ENCODE data around the gene CEP104. TPM values are rescaled to one million over a fixed set of nuclear protein-coding genes. Genes with fewer than 3 reads are reported as not detected.
A peak's percentile ranks its signal among the peaks of the same experiment; 100 is the strongest.

The CEP104 gene
- total RNA-seq, result 27.5 TPM

DNA sequence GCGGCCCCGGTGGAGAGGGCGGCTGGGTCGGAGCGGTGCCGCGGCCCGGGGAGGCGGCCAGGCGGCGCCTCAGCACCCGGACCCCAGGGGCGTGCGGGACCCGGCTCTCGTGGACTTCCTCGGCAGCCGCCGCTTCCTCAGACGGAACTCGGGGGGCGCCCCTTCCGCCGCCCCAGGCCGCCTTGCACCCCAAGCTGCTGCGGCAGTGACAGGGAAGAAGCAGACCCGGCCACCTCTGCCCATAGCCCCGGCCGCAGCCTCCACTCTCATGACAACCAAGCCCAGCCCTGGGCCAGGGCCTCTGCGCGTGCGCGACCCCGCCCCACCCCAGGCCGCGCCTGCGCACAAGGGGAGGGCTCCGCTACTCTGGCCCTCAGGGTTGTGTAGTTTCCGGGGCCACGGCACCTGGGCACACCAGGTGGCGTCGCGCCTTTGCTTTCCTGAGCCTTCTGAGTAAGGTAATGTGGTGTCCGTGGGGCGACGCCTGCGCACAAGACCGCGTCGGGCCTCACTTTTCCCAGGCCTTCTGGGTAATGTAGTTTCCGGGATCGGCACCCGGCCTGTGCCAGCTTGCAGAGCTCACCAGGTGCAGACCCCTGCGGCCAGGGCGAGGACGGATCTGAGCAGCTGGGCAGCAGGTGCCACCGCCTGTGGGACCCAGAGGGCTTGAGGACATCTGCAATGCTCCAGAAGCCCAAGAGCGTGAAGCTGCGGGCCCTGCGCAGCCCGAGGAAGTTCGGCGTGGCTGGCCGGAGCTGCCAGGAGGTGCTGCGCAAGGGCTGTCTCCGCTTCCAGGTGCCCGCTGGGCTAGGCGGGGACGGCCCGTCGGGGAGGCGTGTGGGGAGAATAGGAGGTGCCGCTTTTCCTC, at the start of gene CEP104, which contains the start of gene DFFB:
CEP104 (minus strand) TSS at position 289 of the 868 bp plus-strand sequence. CDS start 4,804 bp downstream, outside the sequence.
DFFB (plus strand) TSS at position 554 of the 868 bp plus-strand sequence; CDS start at position 682, 128 bp downstream.
- peak; percentile 94 for ATAC-seq

DNA sequence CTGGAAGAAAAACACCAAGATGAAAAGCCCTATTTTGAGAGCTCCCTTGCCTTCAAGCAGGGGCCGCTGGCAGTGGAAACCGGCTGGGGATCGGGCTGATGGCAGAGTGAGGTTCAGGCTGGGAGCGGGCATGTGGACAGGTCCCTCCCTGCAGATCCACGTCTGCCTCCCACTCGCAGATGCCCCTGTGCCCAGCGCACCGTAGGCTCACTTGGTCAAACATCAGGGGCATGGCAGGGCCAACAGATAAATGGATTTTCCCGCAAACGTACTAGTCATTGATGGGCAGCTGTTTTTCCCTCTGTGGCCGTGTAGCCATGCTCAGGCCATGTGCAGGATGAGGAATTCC, 49.6 kb upstream of the CEP104 start:
- no peak for ATAC-seq
- DNase-seq (ENCODE audit: low spot score), result no peak

More for the DNA sequence above, at the start of gene CEP104, which contains the start of gene DFFB:
- DNase-seq (ENCODE audit: low spot score), result peak; percentile 99

- ATAC-seq (no peak), DNase-seq (ENCODE audit: low spot score) (no peak)
Measured at GRCh38 chr1:3905953-3906671, 49.1 kb upstream of the CEP104 start.

- no peak for ATAC-seq
- no peak for DNase-seq (ENCODE audit: low spot score)
Measured at GRCh38 chr1:3905266-3905952, 48.4 kb upstream of the CEP104 start.

- ATAC-seq (no peak), DNase-seq (ENCODE audit: low spot score) (no peak)
Measured at GRCh38 chr1:3904843-3905185, 47.8 kb upstream of the CEP104 start.

DNA sequence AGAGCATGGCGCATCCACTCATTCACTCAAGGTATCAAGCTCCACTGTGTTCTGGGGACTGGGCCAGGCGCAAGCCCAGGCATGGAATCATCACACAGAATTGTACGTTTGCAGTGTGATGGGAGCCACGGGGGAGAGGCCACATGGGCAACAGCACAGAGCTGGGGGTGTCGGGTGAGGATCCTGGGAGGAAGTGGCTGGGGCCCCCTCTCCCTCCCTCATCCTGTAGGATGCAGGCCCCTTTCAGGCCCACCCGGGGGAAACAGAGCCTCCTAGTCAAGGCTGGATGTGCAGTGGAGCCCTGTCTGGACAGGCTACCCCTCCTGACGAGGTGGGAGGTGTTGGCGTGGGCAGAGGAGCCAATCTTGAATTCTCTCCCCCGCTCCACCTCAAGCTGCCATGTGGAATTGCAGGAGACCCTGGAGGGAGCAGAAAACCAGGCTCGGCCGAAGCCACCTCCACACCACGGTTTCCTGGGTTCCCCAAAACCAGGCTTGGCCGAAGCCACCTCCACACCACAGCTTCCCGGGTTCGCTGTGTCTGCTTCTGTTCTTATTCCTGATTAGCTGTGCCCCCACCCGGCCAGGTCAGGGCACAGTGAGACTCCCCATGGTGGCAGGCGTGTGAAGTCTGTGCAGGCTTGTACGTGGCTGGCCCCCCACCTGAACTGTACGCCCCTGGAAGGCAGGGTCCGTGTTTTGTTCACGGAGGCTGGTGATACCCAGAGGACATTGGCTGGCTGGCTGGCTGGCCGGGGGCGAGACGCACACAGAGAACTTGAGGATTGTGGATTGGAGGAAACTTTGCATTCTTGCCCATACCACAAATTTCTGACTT, 47.2 kb upstream of the CEP104 start:
- DNase-seq (ENCODE audit: low spot score), result no peak
- no peak for ATAC-seq

GRCh38 chr1:3903141-3904005, 46.4 kb upstream of the CEP104 start:
- peak; percentile 6 for ATAC-seq
- DNase-seq (ENCODE audit: low spot score), result peak; percentile 88

DNA sequence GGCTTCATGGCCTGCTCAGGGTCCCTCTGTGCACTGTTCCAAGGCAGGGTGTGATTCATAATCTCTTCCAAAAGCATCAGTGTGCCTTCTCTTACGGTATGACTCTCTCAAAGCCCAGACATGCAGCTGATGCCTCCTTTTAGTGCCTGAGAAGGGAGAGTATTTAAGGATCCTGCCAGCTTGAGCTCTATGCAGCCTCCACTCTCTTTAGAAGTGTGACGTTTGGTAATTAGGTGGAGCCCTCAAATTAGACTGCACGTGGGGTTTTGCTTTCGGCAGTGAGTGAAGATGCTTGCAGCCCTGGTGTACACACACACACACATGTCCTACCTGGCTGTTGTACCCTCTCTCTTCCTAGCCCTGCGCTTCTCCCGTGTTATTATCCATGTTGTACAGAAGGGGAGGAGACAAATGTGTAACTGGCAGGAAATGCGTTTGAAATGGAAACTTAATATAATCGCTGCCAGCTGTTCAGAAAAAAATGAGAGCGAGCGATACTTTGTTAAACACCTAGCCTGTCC, 45.6 kb upstream of the CEP104 start:
- DNase-seq (ENCODE audit: low spot score) (no peak), ATAC-seq (no peak)

GRCh38 chr1:3902111-3902511, 45.1 kb upstream of the CEP104 start:
- DNase-seq (ENCODE audit: low spot score), result no peak

GRCh38 chr1:3900969-3901529, 44.0 kb upstream of the CEP104 start:
- ATAC-seq (peak; percentile 81), DNase-seq (ENCODE audit: low spot score) (peak; percentile 99)

More at GRCh38 chr1:3902111-3902511, 45.1 kb upstream of the CEP104 start:
- ATAC-seq, result no peak

GRCh38 chr1:3900150-3900968, 43.3 kb upstream of the CEP104 start, which contains the start of gene C1orf174:
Gene C1orf174, minus strand, starts transcription at chr1:3900272. Its CDS starts 86 bp downstream, at chr1:3900186.
- DNase-seq (ENCODE audit: low spot score), result peak; percentile 93
- ATAC-seq, result peak; percentile 83

- DNase-seq (ENCODE audit: low spot score), result no peak
- no peak for ATAC-seq
Measured at GRCh38 chr1:3899754-3900149, 42.7 kb upstream of the CEP104 start.

- ATAC-seq, result no peak
- DNase-seq (ENCODE audit: low spot score), result no peak
Measured at GRCh38 chr1:3898994-3899753, 42.2 kb upstream of the CEP104 start.

- ATAC-seq (no peak), DNase-seq (ENCODE audit: low spot score) (no peak)
Measured at GRCh38 chr1:3898475-3898735, 41.4 kb upstream of the CEP104 start.

GRCh38 chr1:3896396-3897000, 39.5 kb upstream of the CEP104 start:
- ATAC-seq (no peak), DNase-seq (ENCODE audit: low spot score) (no peak)

GRCh38 chr1:3895951-3896325, 38.9 kb upstream of the CEP104 start:
- ATAC-seq (no peak), DNase-seq (ENCODE audit: low spot score) (no peak)

DNA sequence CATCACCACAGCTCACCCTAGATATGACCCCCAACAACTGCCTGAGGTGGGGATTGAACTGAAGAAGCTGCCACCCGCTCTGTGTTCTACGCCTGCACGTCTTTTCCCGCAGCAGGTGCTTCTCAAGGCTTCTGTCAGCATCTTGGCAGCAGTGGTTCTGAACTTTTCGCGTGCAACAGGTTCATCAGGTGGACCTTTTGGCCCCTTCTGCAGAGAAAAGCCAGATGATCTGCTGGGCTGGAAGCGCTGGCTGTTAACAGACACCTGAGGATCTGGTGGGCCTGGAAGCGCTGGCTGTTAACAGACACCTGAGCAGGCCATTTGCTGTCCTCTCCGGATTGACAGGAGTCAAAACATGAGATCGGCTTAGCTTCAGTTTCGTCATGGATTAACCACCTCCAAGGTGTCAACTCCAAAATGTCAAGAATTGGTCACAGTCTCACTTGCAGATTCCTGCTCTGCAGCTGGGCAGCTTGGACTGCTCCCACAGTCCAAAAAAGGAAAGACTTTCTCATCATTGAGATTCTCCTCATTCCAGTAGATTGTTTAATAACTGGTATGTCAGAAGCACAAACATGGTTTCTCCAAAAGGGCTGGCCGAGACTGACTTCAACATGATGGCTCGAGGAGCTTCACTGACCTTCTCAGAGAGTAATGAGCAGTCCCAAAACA, 38.4 kb upstream of the CEP104 start:
- DNase-seq (ENCODE audit: low spot score) (no peak), ATAC-seq (no peak)

Data from left lobe of liver (tissue), 2 donors.